ENCODE data around the gene CPM.

- no peak for TF ChIP-seq CTCF (IDR thresholded peaks at IDR 0.05)
- no peak for TF ChIP-seq POLR2A (IDR thresholded peaks at IDR 0.05)
- TF ChIP-seq EP300 (IDR thresholded peaks at IDR 0.05), result no peak
Measured at GRCh38 chr12:68959891-68960464, 27.0 kb upstream of the CPM start.
